CD14-positive monocyte (primary cell): Measurements from ENCODE around the gene FLRT1. TPM values are rescaled to one million over a fixed set of nuclear protein-coding genes. Genes with fewer than 3 reads are reported as not detected.

Experiments
- DNase-seq, 3 donors: peaks; one replicate each; pipeline ENCODE4 v3.0.0-alpha.2; 2011 to 2022
- H2AFZ ChIP-seq: 2 replicates; pipeline ENCODE4 v1.6.0; 2012; ENCODE audit warnings: mild to moderate bottlenecking, low read depth, low read length, inconsistent platforms; ENCODE audit not compliant: insufficient read depth, poor library complexity, severe bottlenecking
- H3K27ac ChIP-seq, 2 donors: 1 replicate in 1 of 2; 2 replicates in 1 of 2; pipeline ENCODE4 v1.5.1; 2012 to 2013; ENCODE audit warnings: low read length in 2 of 2, control low read depth in 1 of 2, inconsistent platforms in 1 of 2, low read depth in 1 of 2, mild to moderate bottlenecking in 1 of 2
- H3K27me3 ChIP-seq, 2 donors: one replicate each; pipeline versions ENCODE4 v1.6.0 to v1.6.1; 2011 to 2013; ENCODE audit warnings: low read length in 2 of 2; ENCODE audit not compliant: control insufficient read depth in 2 of 2, insufficient read depth in 2 of 2
- H3K36me3 ChIP-seq, 2 donors: replicated peaks in 1 of 2; 1 replicate in 1 of 2; 2 replicates in 1 of 2; pipeline versions ENCODE4 v1.5.1 to v1.6.1; 2012 to 2013; ENCODE audit warnings: low read length in 2 of 2, control low read depth in 1 of 2, inconsistent platforms in 1 of 2, mild to moderate bottlenecking in 1 of 2; ENCODE audit not compliant: insufficient read depth in 2 of 2, control insufficient read depth in 1 of 2
- H3K4me1 ChIP-seq, 2 donors: 1 replicate in 1 of 2; 2 replicates in 1 of 2; pipeline versions ENCODE4 v1.5.1 to v1.6.1; 2012 to 2013; ENCODE audit warnings: low read length in 2 of 2, control low read depth in 1 of 2, inconsistent platforms in 1 of 2, mild to moderate bottlenecking in 1 of 2, moderate library complexity in 1 of 2; ENCODE audit not compliant: insufficient read depth in 2 of 2, control insufficient read depth in 1 of 2
- H3K4me2 ChIP-seq: replicated peaks from 2 replicates; pipeline ENCODE3; 2012; ENCODE audit warnings: low read length, moderate library complexity, mild to moderate bottlenecking; ENCODE audit not compliant: poor library complexity, severe bottlenecking; ENCODE audit errors: extremely low read depth
- H3K4me3 ChIP-seq, 3 experiments: fragments of 200-600 bp in 1 of 3; sonication (generic) in 1 of 3; replicated peaks in 1 of 3; 1 replicate in 2 of 3; 2 replicates in 1 of 3; pipeline ENCODE4 v1.5.1; 2011 to 2013; ENCODE audit warnings: low read length in 3 of 3, mild to moderate bottlenecking in 3 of 3, control low read depth in 2 of 3, low read depth in 2 of 3, inconsistent platforms in 1 of 3, moderate library complexity in 1 of 3
- H3K79me2 ChIP-seq: 2 replicates; pipeline ENCODE4 v1.6.0; 2012; ENCODE audit warnings: mild to moderate bottlenecking, control low read depth, inconsistent platforms, low read length, moderate library complexity; ENCODE audit not compliant: insufficient read depth
- H3K9ac ChIP-seq: 2 replicates; pipeline ENCODE4 v1.6.0; 2017; ENCODE audit warnings: low read length, mild to moderate bottlenecking; ENCODE audit not compliant: insufficient read depth, poor library complexity, severe bottlenecking
- H3K9me3 ChIP-seq, 2 donors: replicated peaks in 1 of 2; 1 replicate in 1 of 2; 2 replicates in 1 of 2; pipeline versions ENCODE4 v1.5.1 to v1.6.1; 2012 to 2013; ENCODE audit warnings: low read length in 2 of 2, control low read depth in 1 of 2; ENCODE audit not compliant: control insufficient read depth in 1 of 2, insufficient read depth in 1 of 2
- H4K20me1 ChIP-seq: 2 replicates; pipeline ENCODE4 v1.6.0; 2012; ENCODE audit warnings: mild to moderate bottlenecking, low read length, control low read depth, moderate library complexity; ENCODE audit not compliant: insufficient read depth
- H3K27ac Mint-ChIP-seq, 7 donors: one replicate each; pipeline ENCODE4 v1.8.0; 2020; ENCODE audit warnings: mild to moderate bottlenecking in 7 of 7, mixed read lengths in 7 of 7, moderate library complexity in 6 of 7, inconsistent platforms in 2 of 7
- H3K27me3 Mint-ChIP-seq, 3 donors: one replicate each; pipeline ENCODE4 v1.8.0; 2021 to 2022; ENCODE audit warnings: low read depth in 3 of 3, mild to moderate bottlenecking in 3 of 3, mixed read lengths in 3 of 3, moderate library complexity in 3 of 3, inconsistent platforms in 1 of 3
- H3K36me3 Mint-ChIP-seq, 2 donors: one replicate each; pipeline ENCODE4 v1.8.0; 2020; ENCODE audit warnings: mixed read lengths in 2 of 2, inconsistent platforms in 1 of 2, mild to moderate bottlenecking in 1 of 2
- H3K4me1 Mint-ChIP-seq: one replicate; pipeline ENCODE4 v1.8.0; 2020; ENCODE audit warnings: mild to moderate bottlenecking, mixed read lengths
- H3K4me3 Mint-ChIP-seq, 2 donors: one replicate each; pipeline ENCODE4 v1.8.0; 2020; ENCODE audit warnings: mild to moderate bottlenecking in 2 of 2, mixed read lengths in 2 of 2, moderate library complexity in 1 of 2
- H3K9me3 Mint-ChIP-seq, 7 donors: one replicate each; pipeline ENCODE4 v1.8.0; 2020 to 2022; ENCODE audit warnings: mixed read lengths in 7 of 7, mild to moderate bottlenecking in 6 of 7, moderate library complexity in 6 of 7, inconsistent platforms in 2 of 7
- WGBS: methylation state at CpG from one replicate; pipeline ENCODE4 v1.1.5; 2013; ENCODE audit warnings: missing lambda C conversion rate; ENCODE audit not compliant: insufficient coverage; 5-methylcytosine and 5-hydroxymethylcytosine counted together
- intact Hi-C, 2 donors: fragments of 100-400 bp; cut with micrococcal nuclease; formaldehyde crosslinking; loops; one replicate each; pipeline versions ENCODE4 v1.15.0 to v1.15.1; 2023
- polyA plus RNA-seq, 3 donors: library from polyadenylated mRNA; depleted of rRNA in 1 of 3; unstranded in 2 of 3; stranded (reverse) in 1 of 3; fragments of 300-500 nt in 2 of 3; fragments of >200 nt in 1 of 3; fragmentation: Illumina TruSeq in 2 of 3; gene quantifications; 1 replicate in 2 of 3; 2 replicates in 1 of 3; pipeline ENCODE4 v1.2.3, GENCODE V29; 2012 to 2021
- TF ChIP-seq, protein P1 (sequence below): fragments of 200-600 bp; IDR thresholded peaks from one replicate; pipeline ENCODE4 v1.8.0; 2022; ENCODE audit warnings: antibody characterized with exemption, mild to moderate bottlenecking

Gene FLRT1
- polyA plus RNA-seq, 3 donors: not detected

DNA sequence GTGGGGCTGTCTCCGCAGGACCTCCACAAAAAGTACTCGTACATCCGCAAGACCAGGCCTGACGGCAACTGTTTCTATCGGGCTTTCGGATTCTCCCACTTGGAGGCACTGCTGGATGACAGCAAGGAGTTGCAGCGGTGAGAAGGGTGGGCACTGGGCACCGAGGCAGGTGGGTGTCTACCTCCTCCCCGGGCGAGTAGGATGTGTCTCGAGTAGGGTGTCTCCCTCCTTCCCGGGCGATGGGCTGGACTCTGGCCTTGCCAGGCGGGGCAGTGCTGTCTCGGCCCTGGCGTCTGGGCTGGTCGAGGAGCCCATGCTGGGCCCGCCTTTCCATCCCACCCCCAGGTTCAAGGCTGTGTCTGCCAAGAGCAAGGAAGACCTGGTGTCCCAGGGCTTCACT lies 39.2 kb upstream of the FLRT1 start:
- 98% methylated on average over 14 of the region's 18 CpGs for WGBS
- no peak overlapping the region for H3K4me2 ChIP-seq
- H3K9ac ChIP-seq: no peak overlapping the region
- H3K4me1 ChIP-seq: peaks cover 32 to 49% of the 10 kb centered on the region in 2 donors
- Mint-ChIP-seq H3K4me3 (no peak overlapping the region), H3K36me3 (peaks cover 50 to 66% of the 10 kb centered on the region in 2 donors), H3K27me3 (peaks cover 14 to 29% (median 20%) of the 10 kb centered on the region in 3 donors), H3K27ac (no peak overlapping the region), H3K4me1 (peaks cover 37% of the 10 kb centered on the region), H3K9me3 (peaks cover 0 to 5% (median 2%) of the 10 kb centered on the region in 7 donors)
- H3K27ac ChIP-seq: no peak overlapping the region
- no peak for DNase-seq
- intact Hi-C loops: no loop called here
- peaks cover 45 to 55% of the 10 kb centered on the region in 2 donors for H3K36me3 ChIP-seq
- TF ChIP-seq, protein P1, sequence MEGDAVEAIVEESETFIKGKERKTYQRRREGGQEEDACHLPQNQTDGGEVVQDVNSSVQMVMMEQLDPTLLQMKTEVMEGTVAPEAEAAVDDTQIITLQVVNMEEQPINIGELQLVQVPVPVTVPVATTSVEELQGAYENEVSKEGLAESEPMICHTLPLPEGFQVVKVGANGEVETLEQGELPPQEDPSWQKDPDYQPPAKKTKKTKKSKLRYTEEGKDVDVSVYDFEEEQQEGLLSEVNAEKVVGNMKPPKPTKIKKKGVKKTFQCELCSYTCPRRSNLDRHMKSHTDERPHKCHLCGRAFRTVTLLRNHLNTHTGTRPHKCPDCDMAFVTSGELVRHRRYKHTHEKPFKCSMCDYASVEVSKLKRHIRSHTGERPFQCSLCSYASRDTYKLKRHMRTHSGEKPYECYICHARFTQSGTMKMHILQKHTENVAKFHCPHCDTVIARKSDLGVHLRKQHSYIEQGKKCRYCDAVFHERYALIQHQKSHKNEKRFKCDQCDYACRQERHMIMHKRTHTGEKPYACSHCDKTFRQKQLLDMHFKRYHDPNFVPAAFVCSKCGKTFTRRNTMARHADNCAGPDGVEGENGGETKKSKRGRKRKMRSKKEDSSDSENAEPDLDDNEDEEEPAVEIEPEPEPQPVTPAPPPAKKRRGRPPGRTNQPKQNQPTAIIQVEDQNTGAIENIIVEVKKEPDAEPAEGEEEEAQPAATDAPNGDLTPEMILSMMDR: no peak
- H2AFZ ChIP-seq: no peak overlapping the region
- peaks cover 77% of the 10 kb centered on the region for H4K20me1 ChIP-seq
- H3K9me3 ChIP-seq: peaks cover 0 to 5% of the 10 kb centered on the region in 2 donors
- peaks cover 9 to 21% of the 10 kb centered on the region in 2 donors for H3K27me3 ChIP-seq
- H3K4me3 ChIP-seq: no peak overlapping the region
- H3K79me2 ChIP-seq: peaks cover 3% of the 10 kb centered on the region

DNA sequence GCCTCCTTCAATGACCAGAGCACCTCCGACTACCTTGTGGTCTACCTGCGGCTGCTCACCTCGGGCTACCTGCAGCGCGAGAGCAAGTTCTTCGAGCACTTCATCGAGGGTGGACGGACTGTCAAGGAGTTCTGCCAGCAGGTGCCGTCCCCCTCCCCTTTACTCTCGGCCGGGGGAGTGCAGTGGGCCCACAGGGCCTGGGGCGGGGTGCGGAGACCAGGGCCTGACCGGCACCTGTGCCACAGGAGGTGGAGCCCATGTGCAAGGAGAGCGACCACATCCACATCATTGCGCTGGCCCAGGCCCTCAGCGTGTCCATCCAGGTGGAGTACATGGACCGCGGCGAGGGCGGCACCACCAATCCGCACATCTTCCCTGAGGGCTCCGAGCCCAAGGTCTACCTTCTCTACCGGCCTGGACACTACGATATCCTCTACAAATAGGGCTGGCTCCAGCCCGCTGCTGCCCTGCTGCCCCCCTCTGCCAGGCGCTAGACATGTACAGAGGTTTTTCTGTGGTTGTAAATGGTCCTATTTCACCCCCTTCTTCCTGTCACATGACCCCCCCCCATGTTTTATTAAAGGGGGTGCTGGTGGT lies 38.5 kb upstream of the FLRT1 start:
- Mint-ChIP-seq H3K4me1 (peaks cover 44% of the 10 kb centered on the region), H3K36me3 (peaks cover 48 to 60% of the 10 kb centered on the region in 2 donors), H3K27ac (no peak overlapping the region), H3K4me3 (no peak overlapping the region), H3K27me3 (peaks cover 21 to 36% (median 27%) of the 10 kb centered on the region in 3 donors), H3K9me3 (peaks cover 0 to 8% (median 2%) of the 10 kb centered on the region in 7 donors)
- no peak overlapping the region for H3K4me2 ChIP-seq
- DNase-seq: no peak
- no peak overlapping the region for H3K9ac ChIP-seq
- peaks cover 43 to 48% of the 10 kb centered on the region in 2 donors for H3K36me3 ChIP-seq
- peaks cover 39 to 56% of the 10 kb centered on the region in 2 donors for H3K4me1 ChIP-seq
- no peak overlapping the region for H2AFZ ChIP-seq
- H3K27me3 ChIP-seq: peaks cover 15 to 28% of the 10 kb centered on the region in 2 donors
- H3K79me2 ChIP-seq: no peaks in the 10 kb centered on the region
- intact Hi-C loops: no loop called here
- H3K9me3 ChIP-seq: peaks cover 0 to 5% of the 10 kb centered on the region in 2 donors
- H3K27ac ChIP-seq: no peak overlapping the region
- 96% methylated on average over 16 of the region's 27 CpGs for WGBS
- no peak overlapping the region for H3K4me3 ChIP-seq
- peaks cover 75% of the 10 kb centered on the region for H4K20me1 ChIP-seq
- TF ChIP-seq, protein P1: no peak
